Endothelial cell of umbilical vein (primary cell): ENCODE results near the gene ZBTB37.

Experiments used
- EZH2 ChIP-seq: IDR thresholded peaks from 2 replicates; pipeline ENCODE4 v1.6.1; 2012; ENCODE audit warnings: borderline replicate concordance, low read depth, mild to moderate bottlenecking, moderate library complexity, low read length, inconsistent platforms; ENCODE audit not compliant: severe bottlenecking
- FOS ChIP-seq: IDR thresholded peaks from 2 replicates; pipeline ENCODE4 v1.6.1; 2011; ENCODE audit warnings: mild to moderate bottlenecking, low read length, moderate library complexity, borderline replicate concordance; ENCODE audit not compliant: insufficient read depth
- GATA2 ChIP-seq: IDR thresholded peaks from 2 replicates; pipeline ENCODE4 v1.7.0; 2011; ENCODE audit warnings: low read depth, mild to moderate bottlenecking, moderate library complexity, mixed read lengths, low read length; ENCODE audit not compliant: insufficient read length, insufficient read depth
- JUN ChIP-seq: IDR thresholded peaks from 2 replicates; pipeline ENCODE4 v1.6.1; 2011; ENCODE audit warnings: borderline replicate concordance, low read depth; ENCODE audit not compliant: insufficient read length, insufficient read depth
- MYC ChIP-seq: IDR thresholded peaks from one replicate; pipeline ENCODE4 v1.6.1; 2011; ENCODE audit warnings: mild to moderate bottlenecking, low read depth, low read length
- POLR2A ChIP-seq: IDR thresholded peaks from 2 replicates; pipeline ENCODE4 v1.6.1; 2012; ENCODE audit warnings: low read depth, mild to moderate bottlenecking, control low read depth, low read length
- POLR2AphosphoS5 ChIP-seq: IDR thresholded peaks from 2 replicates; pipeline ENCODE4 v1.6.1; 2012; ENCODE audit warnings: low read depth, mild to moderate bottlenecking, control low read depth, low read length, moderate library complexity; ENCODE audit not compliant: insufficient read depth
- TF ChIP-seq, protein P1 (sequence below), 2 donors: IDR thresholded peaks; 1 replicate in 1 of 2; 2 replicates in 1 of 2; pipeline ENCODE4 v1.5.1; 2011; ENCODE audit warnings: low read length in 2 of 2, mild to moderate bottlenecking in 2 of 2, moderate library complexity in 2 of 2, control low read depth in 1 of 2, inconsistent platforms in 1 of 2, low read depth in 1 of 2; ENCODE audit not compliant: insufficient read depth in 1 of 2; ENCODE audit errors: extremely low read depth in 1 of 2
- TF ChIP-seq, protein P2 (sequence below): IDR thresholded peaks from 2 replicates; pipeline ENCODE4 v1.6.1; 2011; ENCODE audit not compliant: insufficient read depth, insufficient read length

DNA sequence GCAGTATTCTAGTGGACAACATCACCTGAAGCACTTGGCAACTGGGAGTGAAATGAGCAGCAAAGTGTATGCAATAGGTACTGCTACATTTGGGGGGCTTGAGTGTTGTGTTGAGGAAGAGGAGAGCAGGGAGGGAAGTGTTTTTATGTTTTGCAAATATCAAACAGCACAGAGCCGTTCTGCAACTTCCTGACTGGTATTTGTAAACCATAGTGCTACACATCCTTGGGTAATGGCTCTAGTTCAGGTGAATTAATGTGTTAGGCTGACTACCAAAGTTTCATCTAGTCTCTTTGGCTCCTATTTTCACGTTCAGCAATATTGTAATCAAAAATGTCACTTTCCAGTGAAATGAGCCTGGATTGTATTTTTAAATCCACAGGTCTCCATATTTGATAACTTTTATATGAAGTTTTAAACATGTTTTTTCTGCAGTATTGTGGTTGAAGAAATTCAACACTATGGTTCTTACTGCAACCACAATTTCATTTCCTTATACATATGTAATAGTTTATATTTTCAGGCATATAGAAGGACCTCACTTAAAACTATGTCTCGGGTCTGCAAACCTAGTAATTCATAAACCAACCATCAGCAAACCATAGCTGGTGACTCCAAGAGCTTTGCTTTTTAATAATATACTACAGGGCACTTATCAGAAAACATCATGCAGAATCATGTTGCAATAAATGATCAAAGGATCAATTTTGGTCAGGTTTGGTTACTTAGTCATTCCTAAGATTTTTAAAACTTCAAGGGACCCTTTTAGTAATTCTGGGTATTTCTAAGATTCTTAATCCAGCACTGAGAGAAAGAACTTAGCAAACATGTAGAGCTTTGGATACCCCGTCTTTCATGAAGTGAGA is 18.8 kb downstream of the ZBTB37 start:
- TF ChIP-seq, protein P1, sequence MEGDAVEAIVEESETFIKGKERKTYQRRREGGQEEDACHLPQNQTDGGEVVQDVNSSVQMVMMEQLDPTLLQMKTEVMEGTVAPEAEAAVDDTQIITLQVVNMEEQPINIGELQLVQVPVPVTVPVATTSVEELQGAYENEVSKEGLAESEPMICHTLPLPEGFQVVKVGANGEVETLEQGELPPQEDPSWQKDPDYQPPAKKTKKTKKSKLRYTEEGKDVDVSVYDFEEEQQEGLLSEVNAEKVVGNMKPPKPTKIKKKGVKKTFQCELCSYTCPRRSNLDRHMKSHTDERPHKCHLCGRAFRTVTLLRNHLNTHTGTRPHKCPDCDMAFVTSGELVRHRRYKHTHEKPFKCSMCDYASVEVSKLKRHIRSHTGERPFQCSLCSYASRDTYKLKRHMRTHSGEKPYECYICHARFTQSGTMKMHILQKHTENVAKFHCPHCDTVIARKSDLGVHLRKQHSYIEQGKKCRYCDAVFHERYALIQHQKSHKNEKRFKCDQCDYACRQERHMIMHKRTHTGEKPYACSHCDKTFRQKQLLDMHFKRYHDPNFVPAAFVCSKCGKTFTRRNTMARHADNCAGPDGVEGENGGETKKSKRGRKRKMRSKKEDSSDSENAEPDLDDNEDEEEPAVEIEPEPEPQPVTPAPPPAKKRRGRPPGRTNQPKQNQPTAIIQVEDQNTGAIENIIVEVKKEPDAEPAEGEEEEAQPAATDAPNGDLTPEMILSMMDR (IDR thresholded peaks at IDR 0.05; ENCODE audit: extremely low read depth in 1 of 2, insufficient read depth in 1 of 2, low read depth in 1 of 2, low read length in 2 of 2), result no peak
- TF ChIP-seq EZH2 (no peak), POLR2AphosphoS5 (no peak), JUN (no peak), POLR2A (no peak), FOS (no peak), MYC (no peak), GATA2 (no peak)
- TF ChIP-seq, protein P2, sequence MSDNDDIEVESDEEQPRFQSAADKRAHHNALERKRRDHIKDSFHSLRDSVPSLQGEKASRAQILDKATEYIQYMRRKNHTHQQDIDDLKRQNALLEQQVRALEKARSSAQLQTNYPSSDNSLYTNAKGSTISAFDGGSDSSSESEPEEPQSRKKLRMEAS, result no peak
